ENCODE measurements around the gene UBE2B.

- TF ChIP-seq CTCF (IDR thresholded peaks at IDR 0.05): no peak
- TF ChIP-seq AFF4 (CRISPR knock-in tag; IDR thresholded peaks at IDR 0.05; ENCODE audit: borderline replicate concordance): no peak
- TF ChIP-seq MAX (CRISPR knock-in tag; IDR thresholded peaks at IDR 0.05): no peak
- no peak for TF ChIP-seq MYBL2 (CRISPR knock-in tag; IDR thresholded peaks at IDR 0.05)
- TF ChIP-seq NR2C2 (CRISPR knock-in tag; IDR thresholded peaks at IDR 0.05): no peak
- TF ChIP-seq E2F1 (CRISPR knock-in tag; IDR thresholded peaks at IDR 0.05): no peak
These were observed 42.8 kb upstream of the UBE2B start for GRCh38 chr5:134328619-134329018.
